Mesenchymal stem cell (in vitro differentiated cells and primary cell): Measurements from ENCODE around the gene SH3D19. TPM values are rescaled to one million over a fixed set of nuclear protein-coding genes. Genes with fewer than 3 reads are reported as not detected.
A peak's percentile ranks its signal among the peaks of the same experiment; 100 is the strongest.

Experiments
- DNase-seq: peaks from one replicate; pipeline ENCODE4 v3.0.0-alpha.2; 2013
- H2AFZ ChIP-seq: one replicate; pipeline ENCODE4 v1.6.1; 2013; ENCODE audit warnings: low read depth, mild to moderate bottlenecking, control low read depth, inconsistent platforms, low read length, moderate library complexity
- H2AK5ac ChIP-seq: 2 replicates; pipeline ENCODE4 v1.6.1; 2013; ENCODE audit warnings: low read length, moderate library complexity, mild to moderate bottlenecking, inconsistent platforms; ENCODE audit not compliant: severe bottlenecking
- H2BK120ac ChIP-seq: one replicate; pipeline ENCODE4 v1.6.1; 2013; ENCODE audit warnings: low read depth, mild to moderate bottlenecking, inconsistent platforms, low read length, moderate library complexity
- H2BK12ac ChIP-seq, 2 experiments: one replicate each; pipeline ENCODE4 v1.6.1; 2013; ENCODE audit warnings: inconsistent platforms in 2 of 2, low read length in 2 of 2, mild to moderate bottlenecking in 2 of 2, moderate library complexity in 2 of 2, control low read depth in 1 of 2
- H2BK15ac ChIP-seq: one replicate; pipeline ENCODE4 v1.6.1; 2013; ENCODE audit warnings: mild to moderate bottlenecking, low read depth, inconsistent platforms; ENCODE audit not compliant: poor library complexity, severe bottlenecking
- H2BK5ac ChIP-seq: 2 replicates; pipeline ENCODE4 v1.6.1; 2013; ENCODE audit warnings: low read depth, mild to moderate bottlenecking, low read length, control low read depth, inconsistent platforms; ENCODE audit not compliant: poor library complexity, severe bottlenecking
- H3K14ac ChIP-seq, 2 experiments: one replicate each; pipeline ENCODE4 v1.6.1; 2013; ENCODE audit warnings: inconsistent platforms in 2 of 2, low read length in 2 of 2, control low read depth in 1 of 2, mild to moderate bottlenecking in 1 of 2, moderate library complexity in 1 of 2
- H3K18ac ChIP-seq, 2 experiments: one replicate each; pipeline ENCODE4 v1.6.1; 2013; ENCODE audit warnings: inconsistent platforms in 2 of 2, low read length in 2 of 2, control low read depth in 1 of 2, low read depth in 1 of 2, mild to moderate bottlenecking in 1 of 2
- H3K23ac ChIP-seq, 2 experiments: one replicate each; pipeline ENCODE4 v1.6.1; 2013; ENCODE audit warnings: inconsistent platforms in 2 of 2, low read length in 2 of 2, mild to moderate bottlenecking in 2 of 2, moderate library complexity in 2 of 2, control low read depth in 1 of 2
- H3K27ac ChIP-seq: 2 replicates; pipeline ENCODE4 v1.5.1; 2013; ENCODE audit warnings: mild to moderate bottlenecking, moderate library complexity, low read length, control low read depth, inconsistent platforms; ENCODE audit not compliant: poor library complexity, severe bottlenecking
- H3K27me3 ChIP-seq, 2 experiments: 2 replicates each; pipeline versions ENCODE4 v1.6.1 to v1.7.0; 2013; ENCODE audit warnings: low read length in 2 of 2, mild to moderate bottlenecking in 2 of 2, moderate library complexity in 2 of 2, control low read depth in 1 of 2, inconsistent platforms in 1 of 2; ENCODE audit not compliant: control insufficient read depth in 1 of 2, insufficient read depth in 1 of 2
- H3K36me3 ChIP-seq, 2 experiments: 2 replicates each; pipeline versions ENCODE4 v1.6.1 to v1.7.0; 2013; ENCODE audit warnings: low read length in 2 of 2, control low read depth in 1 of 2, inconsistent platforms in 1 of 2, low read depth in 1 of 2, mild to moderate bottlenecking in 1 of 2; ENCODE audit not compliant: insufficient read depth in 2 of 2, control insufficient read depth in 1 of 2
- H3K4ac ChIP-seq, 2 experiments: one replicate each; pipeline ENCODE4 v1.6.1; 2013; ENCODE audit warnings: inconsistent platforms in 2 of 2, low read length in 2 of 2, mild to moderate bottlenecking in 2 of 2, moderate library complexity in 2 of 2, control low read depth in 1 of 2, low read depth in 1 of 2
- H3K4me1 ChIP-seq: 2 replicates; pipeline ENCODE4 v1.6.1; 2013; ENCODE audit warnings: low read depth, low read length, control low read depth; ENCODE audit not compliant: control insufficient read depth, insufficient read depth
- H3K4me2 ChIP-seq: 2 replicates; pipeline ENCODE4 v1.6.1; 2013; ENCODE audit warnings: low read length, mild to moderate bottlenecking, inconsistent platforms; ENCODE audit not compliant: poor library complexity, severe bottlenecking
- H3K4me3 ChIP-seq, 2 experiments: 2 replicates each; pipeline versions ENCODE4 v1.5.1 to v1.7.0; 2013; ENCODE audit warnings: low read length in 2 of 2, mild to moderate bottlenecking in 2 of 2, control low read depth in 1 of 2, low read depth in 1 of 2; ENCODE audit not compliant: insufficient read depth in 1 of 2
- H3K79me1 ChIP-seq: replicated peaks from 2 replicates; pipeline ENCODE4 v1.6.1; 2013; ENCODE audit warnings: mild to moderate bottlenecking, control low read depth, low read length, inconsistent platforms; ENCODE audit not compliant: poor library complexity, severe bottlenecking
- H3K9ac ChIP-seq: 2 replicates; pipeline ENCODE4 v1.7.0; 2013; ENCODE audit warnings: mild to moderate bottlenecking, low read length, moderate library complexity
- H3K9me3 ChIP-seq: 2 replicates; pipeline ENCODE4 v1.7.0; 2013; ENCODE audit warnings: mild to moderate bottlenecking, low read length; ENCODE audit not compliant: control insufficient read depth
- H4K8ac ChIP-seq: one replicate; pipeline ENCODE4 v1.6.1; 2013; ENCODE audit warnings: inconsistent platforms, mild to moderate bottlenecking, low read length, moderate library complexity
- H4K91ac ChIP-seq: one replicate; pipeline ENCODE4 v1.6.1; 2013; ENCODE audit warnings: mild to moderate bottlenecking, low read length, inconsistent platforms
- WGBS: methylation state at CpG from one replicate; pipeline ENCODE4 v1.1.7; 2013; ENCODE audit warnings: mixed read lengths; 5-methylcytosine and 5-hydroxymethylcytosine counted together
- polyA plus RNA-seq, 2 experiments: library from polyadenylated mRNA; stranded (reverse); fragments of 200-250 nt; gene quantifications; one replicate each; pipeline ENCODE4 v1.2.3, GENCODE V29; 2013

SH3D19 gene
- 21.3 TPM for polyA plus RNA-seq (2013, experiment 1 of 2)
- polyA plus RNA-seq (2013, experiment 2 of 2) = 21.8 TPM

- Histone ChIP-seq H2AK5ac (no peak within 1 kb of the TSS), H3K23ac (peak within 1 kb of the TSS in 1 of 2 experiments; percentile 20), H3K9ac (peak within 1 kb of the TSS; percentile 91), H3K27me3 (no peaks in the 10 kb centered on the region), H2AFZ (peak within 1 kb of the TSS; percentile 86), H2BK5ac (no peak within 1 kb of the TSS), H3K4ac (peak within 1 kb of the TSS; percentile 67 to 86), H2BK15ac (peak within 1 kb of the TSS; percentile 12), H4K8ac (peak within 1 kb of the TSS; percentile 42), H2BK12ac (no peak within 1 kb of the TSS), H3K36me3 (no peaks in the 10 kb centered on the region), H3K14ac (peak within 1 kb of the TSS in 1 of 2 experiments; percentile 81), H3K79me1 (peaks cover 9% of the 10 kb centered on the region), H3K18ac (peak within 1 kb of the TSS; percentile 30 to 89), H3K4me2 (peak within 1 kb of the TSS; percentile 96), H3K4me1 (no peaks in the 10 kb centered on the region), H3K4me3 (peak within 1 kb of the TSS; percentile 84 to 90), H4K91ac (peak within 1 kb of the TSS; percentile 41), H3K9me3 (no peaks in the 10 kb centered on the region), H2BK120ac (peak within 1 kb of the TSS; percentile 57), H3K27ac (peak within 1 kb of the TSS; percentile 58)
- WGBS = under 1% methylated on average over 54 of the region's 88 CpGs
- peak; percentile 76 for DNase-seq
Observed at GRCh38 chr4:151325111-151325948, at the start of gene SH3D19. Gene SH3D19 (minus strand): TSS chr4:151325605. CDS start chr4:151325352, 253 bp downstream.

- Histone ChIP-seq H4K91ac (no peak overlapping the region), H3K9me3 (no peaks in the 10 kb centered on the region), H2BK5ac (no peak overlapping the region), H3K79me1 (no peaks in the 10 kb centered on the region), H3K27me3 (no peaks in the 10 kb centered on the region), H2AFZ (no peak overlapping the region), H3K4me2 (no peak overlapping the region), H2BK120ac (no peak overlapping the region), H2BK15ac (no peak overlapping the region), H3K4ac (peak overlapping the region in 1 of 2 experiments; percentile 16), H4K8ac (no peak overlapping the region), H3K23ac (no peak overlapping the region), H2AK5ac (no peak overlapping the region), H3K14ac (no peak overlapping the region), H3K27ac (no peak overlapping the region), H3K9ac (peak overlapping the region; percentile 54), H3K4me1 (no peaks in the 10 kb centered on the region), H3K36me3 (no peaks in the 10 kb centered on the region), H2BK12ac (no peak overlapping the region), H3K18ac (no peak overlapping the region), H3K4me3 (no peak overlapping the region)
- peak; percentile 83 for DNase-seq
- 56% methylated on average over 10 of the region's 14 CpGs for WGBS
Observed at GRCh38 chr4:151362404-151363164, 37.2 kb upstream of the SH3D19 start.

GRCh38 chr4:151361966-151362365 is 36.6 kb upstream of the SH3D19 start:
- Histone ChIP-seq H2BK5ac (no peak overlapping the region), H2BK15ac (no peak overlapping the region), H3K4ac (no peak overlapping the region), H3K9me3 (no peaks in the 10 kb centered on the region), H3K14ac (no peak overlapping the region), H2AK5ac (no peak overlapping the region), H3K9ac (no peak overlapping the region), H3K36me3 (no peaks in the 10 kb centered on the region), H3K4me1 (no peaks in the 10 kb centered on the region), H2BK12ac (no peak overlapping the region), H4K8ac (no peak overlapping the region), H2AFZ (no peak overlapping the region), H4K91ac (no peak overlapping the region), H3K18ac (no peak overlapping the region), H3K27me3 (no peaks in the 10 kb centered on the region), H3K4me2 (no peak overlapping the region), H3K79me1 (no peaks in the 10 kb centered on the region), H2BK120ac (no peak overlapping the region), H3K23ac (no peak overlapping the region), H3K27ac (no peak overlapping the region), H3K4me3 (no peak overlapping the region)
- DNase-seq = no peak
- 91% methylated on average over 10 of the region's 13 CpGs for WGBS

GRCh38 chr4:151361126-151361525 is 35.7 kb upstream of the SH3D19 start:
- 89% methylated on average over 2 of the region's 2 CpGs for WGBS
- peaks cover 2% of the 10 kb centered on the region for H3K4me1 ChIP-seq
- no peaks in the 10 kb centered on the region for H3K79me1 ChIP-seq
- H2BK15ac ChIP-seq = no peak overlapping the region
- no peak overlapping the region for H3K4ac ChIP-seq
- no peak overlapping the region for H3K18ac ChIP-seq
- H2BK5ac ChIP-seq = no peak overlapping the region
- H3K9ac ChIP-seq = no peak overlapping the region
- no peaks in the 10 kb centered on the region for H3K36me3 ChIP-seq
- H3K9me3 ChIP-seq = no peaks in the 10 kb centered on the region
- H2BK120ac ChIP-seq = no peak overlapping the region
- H2BK12ac ChIP-seq = no peak overlapping the region
- no peak overlapping the region for H4K8ac ChIP-seq
- no peak overlapping the region for H3K23ac ChIP-seq
- H3K4me2 ChIP-seq = no peak overlapping the region
- H3K27ac ChIP-seq = no peak overlapping the region
- no peak for DNase-seq
- H2AK5ac ChIP-seq = no peak overlapping the region
- no peak overlapping the region for H4K91ac ChIP-seq
- no peak overlapping the region for H3K14ac ChIP-seq
- peak overlapping the region; percentile 27 for H2AFZ ChIP-seq
- H3K4me3 ChIP-seq = no peak overlapping the region
- H3K27me3 ChIP-seq = no peaks in the 10 kb centered on the region
